Fibroblast of villous mesenchyme (primary cell): ENCODE results near the gene PAPPA. TPM values are rescaled to one million over a fixed set of nuclear protein-coding genes. Genes with fewer than 3 reads are reported as not detected.

Experiments
- DNase-seq: peaks from one replicate; pipeline ENCODE4 v3.0.0-alpha.2; 2010; ENCODE audit warnings: low read depth
- H3K4me3 ChIP-seq: 2 replicates; pipeline ENCODE4 v1.5.1; 2011; ENCODE audit warnings: low read depth, mild to moderate bottlenecking, low read length
- total RNA-seq: library from RNA; depleted of rRNA; stranded (reverse); fragments of >200 nt; gene quantifications from 2 replicates; pipeline ENCODE4 v1.2.3, GENCODE V29; 2012
- TF ChIP-seq, protein P1 (sequence below): IDR thresholded peaks from 2 replicates; pipeline ENCODE4 v1.5.1; 2012; ENCODE audit warnings: low read depth, mild to moderate bottlenecking, low read length; ENCODE audit not compliant: insufficient read depth

PAPPA gene
- total RNA-seq, 1 donor: 104 TPM

DNA sequence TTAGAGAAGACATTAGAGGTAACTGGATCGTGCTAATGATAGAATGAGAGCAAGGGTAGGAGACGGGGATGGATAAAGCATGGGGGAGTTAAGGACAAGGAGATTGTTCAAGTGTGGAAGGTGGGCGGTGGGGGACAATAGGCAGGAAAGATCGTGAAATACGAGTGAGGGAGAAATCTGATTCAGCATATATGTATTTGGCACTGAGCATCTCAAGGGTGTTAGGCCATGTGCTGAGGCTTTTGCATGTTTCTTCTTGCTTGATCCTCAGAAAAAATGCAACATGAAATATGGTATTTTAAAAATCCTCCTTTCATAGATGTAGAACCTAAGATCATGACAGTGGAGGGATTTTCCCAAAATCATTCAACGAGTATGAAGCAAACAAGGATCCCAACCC, 240.5 kb downstream of the PAPPA start:
- no peak for DNase-seq
- TF ChIP-seq, protein P1, sequence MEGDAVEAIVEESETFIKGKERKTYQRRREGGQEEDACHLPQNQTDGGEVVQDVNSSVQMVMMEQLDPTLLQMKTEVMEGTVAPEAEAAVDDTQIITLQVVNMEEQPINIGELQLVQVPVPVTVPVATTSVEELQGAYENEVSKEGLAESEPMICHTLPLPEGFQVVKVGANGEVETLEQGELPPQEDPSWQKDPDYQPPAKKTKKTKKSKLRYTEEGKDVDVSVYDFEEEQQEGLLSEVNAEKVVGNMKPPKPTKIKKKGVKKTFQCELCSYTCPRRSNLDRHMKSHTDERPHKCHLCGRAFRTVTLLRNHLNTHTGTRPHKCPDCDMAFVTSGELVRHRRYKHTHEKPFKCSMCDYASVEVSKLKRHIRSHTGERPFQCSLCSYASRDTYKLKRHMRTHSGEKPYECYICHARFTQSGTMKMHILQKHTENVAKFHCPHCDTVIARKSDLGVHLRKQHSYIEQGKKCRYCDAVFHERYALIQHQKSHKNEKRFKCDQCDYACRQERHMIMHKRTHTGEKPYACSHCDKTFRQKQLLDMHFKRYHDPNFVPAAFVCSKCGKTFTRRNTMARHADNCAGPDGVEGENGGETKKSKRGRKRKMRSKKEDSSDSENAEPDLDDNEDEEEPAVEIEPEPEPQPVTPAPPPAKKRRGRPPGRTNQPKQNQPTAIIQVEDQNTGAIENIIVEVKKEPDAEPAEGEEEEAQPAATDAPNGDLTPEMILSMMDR: no peak
- H3K4me3 ChIP-seq: no peak overlapping the region

DNA sequence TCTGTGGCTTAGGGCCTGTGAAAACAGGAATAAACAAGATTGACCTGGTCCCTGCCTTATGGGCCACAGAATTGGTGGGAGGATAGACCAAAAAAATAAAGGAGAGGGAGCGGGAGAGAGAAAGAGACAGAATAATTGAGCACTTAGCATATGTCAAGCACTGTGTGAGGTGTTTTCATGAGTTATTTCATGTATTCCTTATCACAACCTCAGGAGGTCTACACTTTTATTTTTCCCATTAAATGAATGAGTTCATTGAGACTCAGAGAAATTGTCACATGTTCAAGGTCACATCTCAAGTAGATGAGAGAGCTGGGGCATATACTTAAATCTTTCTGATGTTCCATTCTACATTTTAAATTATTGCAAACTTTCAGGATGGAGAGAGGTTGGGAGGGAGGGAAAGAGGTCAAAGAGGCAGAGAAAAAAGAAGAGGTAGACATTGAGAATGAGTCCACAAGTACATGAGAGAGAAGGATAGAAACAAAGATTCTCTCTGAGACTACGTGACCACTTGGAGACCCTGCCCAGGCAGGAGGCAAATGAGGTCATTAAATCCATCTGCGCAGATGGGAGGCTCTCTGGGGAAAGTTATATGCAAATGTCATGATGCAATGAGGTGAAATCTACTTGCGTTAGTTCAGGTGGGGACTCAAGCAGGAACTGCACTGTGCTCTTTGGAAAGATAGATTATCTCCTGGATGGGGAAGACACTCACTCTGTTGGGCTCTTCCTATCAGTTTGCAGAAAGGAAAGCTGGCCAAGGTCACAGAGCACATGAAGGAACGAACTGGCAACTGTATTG, 241.5 kb downstream of the PAPPA start:
- peak; percentile 24 for DNase-seq
- TF ChIP-seq, protein P1: no peak
- no peak overlapping the region for H3K4me3 ChIP-seq

DNA sequence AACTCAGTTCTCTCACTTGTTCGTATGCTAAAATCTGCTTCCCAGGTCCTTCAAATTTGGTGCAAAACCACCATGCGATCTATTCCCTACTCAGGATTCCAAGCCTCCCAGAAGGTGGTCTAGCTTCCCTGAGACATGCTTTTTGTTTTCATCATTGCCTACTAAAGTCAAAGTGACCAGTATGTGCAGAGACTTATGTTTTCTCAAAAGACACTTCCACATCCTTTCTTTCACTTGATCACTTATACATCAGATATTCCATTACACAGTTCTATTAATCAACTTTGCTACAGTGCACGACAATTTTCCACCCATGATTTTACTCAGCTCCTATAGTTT, 242.1 kb downstream of the PAPPA start:
- DNase-seq: no peak
- TF ChIP-seq, protein P1: no peak

DNA sequence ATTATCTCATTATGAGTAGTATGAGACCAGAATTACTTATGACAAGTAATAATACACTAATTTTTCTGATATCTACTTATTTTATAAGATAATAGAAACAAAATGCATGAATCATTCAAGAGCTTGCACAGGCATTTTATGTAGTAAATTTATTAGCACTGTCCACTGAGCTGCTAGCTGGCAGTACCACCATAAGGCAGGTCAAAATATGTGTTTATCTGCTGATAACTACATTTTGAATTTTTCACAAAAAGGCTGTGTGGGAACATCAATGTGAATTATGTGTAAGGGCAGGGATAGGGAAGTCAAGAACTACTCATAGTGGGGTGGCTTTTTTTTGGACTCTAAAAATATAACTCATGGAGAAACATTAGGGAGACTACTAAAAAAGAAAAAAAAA, 249.6 kb downstream of the PAPPA start:
- TF ChIP-seq, protein P1: no peak
- H3K4me3 ChIP-seq: no peak overlapping the region
- no peak for DNase-seq

More for the DNA sequence above, 242.1 kb downstream of the PAPPA start:
- no peak overlapping the region for H3K4me3 ChIP-seq

DNA sequence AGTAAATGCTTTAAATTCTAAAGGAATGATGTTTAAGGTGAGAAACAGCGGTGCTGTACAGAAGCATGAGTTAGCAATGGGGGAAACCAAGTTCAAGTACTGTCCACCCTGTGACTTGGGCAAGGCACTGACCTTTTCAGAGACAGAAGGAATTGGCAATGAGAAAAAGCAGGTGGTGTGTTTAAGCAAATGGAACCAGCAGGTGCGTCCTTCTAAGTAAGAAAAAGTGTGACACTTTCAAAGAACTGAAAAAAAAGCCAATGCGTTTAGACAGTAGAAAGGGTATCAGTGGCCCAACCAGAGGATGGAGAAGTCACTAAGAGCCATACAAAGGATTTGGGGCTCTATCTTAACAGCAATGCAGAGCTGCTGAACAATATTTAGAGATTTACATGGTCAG, 250.6 kb downstream of the PAPPA start:
- TF ChIP-seq, protein P1: no peak
- H3K4me3 ChIP-seq: no peak overlapping the region
- no peak for DNase-seq

DNA sequence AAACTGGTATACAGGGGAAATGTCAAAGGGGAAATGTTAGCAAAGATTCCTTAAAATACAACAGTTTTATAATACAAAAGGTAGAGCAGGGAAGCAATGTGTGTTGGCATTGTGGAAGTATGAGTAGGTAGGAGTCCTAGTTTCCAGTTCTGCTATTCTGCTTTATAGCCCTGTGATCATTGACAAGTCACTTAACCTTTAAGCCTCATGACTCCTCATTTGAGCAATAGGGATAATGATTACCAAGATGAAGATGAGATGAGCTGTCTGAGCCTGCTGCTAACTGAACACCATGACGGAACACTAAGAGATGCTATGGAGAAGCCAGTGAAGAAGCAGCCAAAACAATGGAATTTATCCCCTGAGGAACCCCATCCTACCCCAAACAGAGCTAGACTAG, 251.7 kb downstream of the PAPPA start:
- no peak overlapping the region for H3K4me3 ChIP-seq
- no peak for DNase-seq
- TF ChIP-seq, protein P1: no peak

DNA sequence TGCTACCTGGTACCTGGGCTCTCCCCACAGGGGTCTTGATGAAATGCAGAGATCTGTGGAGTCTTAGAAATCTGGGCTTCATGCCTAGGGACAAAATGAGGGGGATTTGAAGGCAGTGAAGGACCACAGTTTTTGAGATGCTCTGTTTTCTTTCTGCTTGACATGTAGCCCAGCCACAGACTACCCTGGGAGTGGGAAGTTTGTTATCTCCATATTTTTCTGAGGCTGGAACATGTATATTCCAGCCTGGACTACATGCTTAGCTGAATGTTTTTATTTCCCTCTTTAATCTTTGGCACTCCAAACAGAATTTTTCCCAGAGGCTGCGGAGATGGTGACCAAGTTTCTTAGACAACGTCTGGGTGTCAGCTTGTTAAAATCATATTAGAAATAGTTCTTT, 252.9 kb downstream of the PAPPA start:
- TF ChIP-seq, protein P1: no peak
- no peak overlapping the region for H3K4me3 ChIP-seq
- DNase-seq: no peak
